GM21529 (cell line): ENCODE measurements around the gene CLIC3.

Experiments
- ATAC-seq: cut with Tn5 transposase; IDR thresholded peaks from one replicate; pipeline ENCODE4 v1.9.1; 2021; ENCODE audit not compliant: unreplicated experiment

CLIC3 gene

GRCh38 chr9:136982232-136983051 is 13.9 kb downstream of the CLIC3 start, which contains the start of gene LCNL1:
Gene LCNL1 (plus strand): TSS chr9:136982993. CDS start chr9:136983587, 594 bp downstream.
- ATAC-seq = no peak

GRCh38 chr9:136981588-136982231 is 14.7 kb downstream of the CLIC3 start:
- ATAC-seq = no peak

DNA sequence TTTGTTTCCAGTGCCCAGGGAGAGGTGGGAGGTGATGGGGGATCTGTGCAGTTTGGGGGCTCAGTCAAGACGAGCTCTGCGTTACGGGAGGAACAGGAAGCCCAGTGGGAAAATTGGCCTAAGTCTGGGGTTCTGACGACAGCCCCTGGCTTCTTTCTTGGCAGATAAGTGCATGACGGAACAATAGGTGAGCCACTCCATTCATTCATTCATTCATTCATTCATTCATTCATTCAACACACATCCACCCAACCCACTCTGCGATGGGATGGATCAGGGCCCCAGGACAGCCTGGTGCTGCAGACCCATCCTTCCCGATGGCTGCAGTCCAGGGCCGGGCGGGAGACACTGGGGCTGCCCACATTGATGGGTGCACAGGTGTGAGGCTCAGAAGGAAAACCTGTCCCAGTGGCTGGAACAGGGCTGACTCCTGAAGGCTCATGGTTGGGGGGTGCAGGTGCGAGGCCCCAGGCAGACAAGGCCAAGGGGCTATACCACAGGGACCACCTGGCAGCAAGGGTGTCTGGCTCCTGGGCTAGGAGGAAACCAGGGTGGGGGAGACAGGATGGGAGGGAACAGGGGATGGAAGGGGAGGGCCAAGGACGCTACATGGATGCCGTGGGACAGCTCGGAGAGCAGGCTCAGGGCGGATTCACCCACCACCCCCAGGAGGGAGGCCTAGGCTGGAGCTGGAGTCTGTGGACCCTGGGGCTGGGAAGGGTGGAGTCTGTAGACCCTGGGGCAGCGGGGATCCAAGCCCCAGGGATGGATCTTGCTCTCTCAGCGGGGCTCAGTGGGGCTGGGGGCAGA is 15.5 kb downstream of the CLIC3 start:
- no peak for ATAC-seq

GRCh38 chr9:136979769-136980587 is 16.4 kb downstream of the CLIC3 start:
- ATAC-seq = no peak

GRCh38 chr9:136978865-136979544 is 17.4 kb downstream of the CLIC3 start:
- no peak for ATAC-seq

DNA sequence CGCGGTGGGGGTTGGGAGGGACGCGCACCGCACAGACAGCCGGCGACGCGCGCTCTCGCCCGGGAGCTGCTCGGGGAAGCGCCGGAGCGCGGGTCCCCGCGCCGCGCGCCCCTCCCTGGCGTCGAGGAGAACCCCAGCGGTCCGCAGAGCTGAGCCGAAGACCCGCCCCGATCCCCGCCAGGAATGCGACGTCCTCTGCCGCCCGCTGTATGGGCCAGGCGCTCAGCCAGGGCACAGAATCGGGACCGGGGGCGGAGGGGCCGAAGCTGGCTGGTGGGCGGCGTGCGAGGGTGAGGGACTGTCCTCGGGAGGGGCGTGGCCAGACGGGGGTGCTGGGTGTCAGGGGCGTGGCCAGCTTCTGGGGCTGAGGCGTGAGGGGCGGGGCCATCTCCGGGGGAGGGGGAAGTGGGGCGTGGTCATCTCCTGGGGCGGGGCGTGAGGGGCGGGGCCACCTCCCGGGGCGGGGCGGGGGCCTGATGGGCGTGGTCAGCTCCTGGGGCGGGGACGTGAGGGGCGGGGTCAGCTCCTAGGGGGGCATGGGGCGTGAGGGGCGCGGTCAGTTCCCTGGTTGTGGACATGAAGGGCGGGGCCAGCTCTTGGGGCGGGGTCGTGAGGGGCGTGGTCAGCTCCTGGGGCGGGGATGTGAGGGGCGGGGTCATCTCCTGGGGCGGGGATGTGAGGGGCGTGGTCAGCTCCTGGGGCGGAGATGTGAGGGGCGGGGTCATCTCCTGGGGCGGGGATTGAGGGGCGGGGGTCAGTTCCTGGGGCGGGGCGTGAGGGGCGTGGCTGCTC is 18.1 kb downstream of the CLIC3 start:
- ATAC-seq = no peak

GRCh38 chr9:136977649-136978072 is 18.7 kb downstream of the CLIC3 start:
- no peak for ATAC-seq

GRCh38 chr9:136977223-136977622 is 19.1 kb downstream of the CLIC3 start, which contains the start of gene PTGDS:
Gene PTGDS (plus strand): TSS chr9:136977504. CDS start chr9:136977579, 75 bp downstream.
- no peak for ATAC-seq

DNA sequence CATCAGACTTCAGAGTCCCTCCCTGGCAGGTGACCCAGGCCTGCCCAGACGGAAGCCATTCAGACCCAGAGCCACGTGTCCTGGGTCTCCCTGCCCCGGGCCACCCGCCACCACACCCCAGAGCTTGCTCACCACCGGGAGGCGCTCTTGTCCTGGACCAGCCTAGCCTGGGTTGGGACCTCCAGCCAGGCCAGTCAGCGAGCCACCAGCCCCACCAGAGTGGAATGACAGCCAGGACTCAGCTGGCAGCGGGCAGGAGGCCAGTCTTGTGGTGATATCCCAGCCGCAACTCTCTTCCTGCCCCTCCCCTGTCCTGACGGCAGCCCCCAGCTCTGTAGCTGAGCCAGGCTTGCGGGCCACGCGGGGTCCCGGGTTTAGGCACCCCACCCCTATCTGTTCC is 20.7 kb downstream of the CLIC3 start:
- no peak for ATAC-seq

GRCh38 chr9:136974817-136975535 is 21.4 kb downstream of the CLIC3 start:
- ATAC-seq = no peak

GRCh38 chr9:136973618-136974617 is 22.4 kb downstream of the CLIC3 start:
- no peak for ATAC-seq

DNA sequence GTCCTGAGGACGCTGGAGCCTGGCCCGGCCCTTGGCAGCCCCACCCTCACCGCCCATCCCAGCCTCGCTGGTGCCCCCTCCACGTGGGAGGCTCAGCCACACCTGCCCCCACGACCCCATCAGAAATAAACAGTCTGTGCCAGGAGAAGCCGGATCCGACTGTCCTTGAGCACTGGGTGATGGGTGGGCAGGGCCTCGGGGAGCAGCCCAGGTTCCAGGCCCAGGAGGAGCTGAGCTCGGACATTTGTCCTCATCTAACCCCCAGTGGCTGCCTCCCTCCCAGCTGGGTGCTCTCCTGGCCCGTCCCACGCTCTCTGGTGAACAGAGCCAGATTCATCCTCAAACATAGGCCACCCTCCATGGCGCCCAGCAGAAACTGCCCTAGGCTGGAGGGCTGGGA is 23.6 kb downstream of the CLIC3 start:
- no peak for ATAC-seq

DNA sequence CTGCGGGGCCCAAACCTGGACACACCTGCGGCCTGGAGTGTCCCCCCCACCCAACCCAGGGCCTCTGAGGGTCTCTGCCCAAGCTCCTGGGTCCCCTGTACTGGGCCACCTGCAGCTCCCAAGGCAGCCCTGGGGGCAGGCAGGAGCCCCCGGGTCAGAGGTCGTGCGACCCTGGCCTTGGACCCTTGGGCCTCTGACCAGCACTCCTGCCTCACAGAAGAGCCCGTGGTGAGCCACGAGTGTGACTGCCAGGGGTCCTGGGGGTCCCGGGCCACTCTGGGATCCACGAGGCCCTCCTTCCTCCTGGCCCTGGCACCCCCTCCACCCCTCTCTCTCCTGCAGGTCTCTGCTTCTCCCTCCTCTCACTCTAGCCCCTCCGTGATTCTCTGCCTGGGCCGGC is 24.0 kb downstream of the CLIC3 start:
- no peak for ATAC-seq

GRCh38 chr9:136971746-136972145 is 24.6 kb downstream of the CLIC3 start:
- ATAC-seq = no peak

DNA sequence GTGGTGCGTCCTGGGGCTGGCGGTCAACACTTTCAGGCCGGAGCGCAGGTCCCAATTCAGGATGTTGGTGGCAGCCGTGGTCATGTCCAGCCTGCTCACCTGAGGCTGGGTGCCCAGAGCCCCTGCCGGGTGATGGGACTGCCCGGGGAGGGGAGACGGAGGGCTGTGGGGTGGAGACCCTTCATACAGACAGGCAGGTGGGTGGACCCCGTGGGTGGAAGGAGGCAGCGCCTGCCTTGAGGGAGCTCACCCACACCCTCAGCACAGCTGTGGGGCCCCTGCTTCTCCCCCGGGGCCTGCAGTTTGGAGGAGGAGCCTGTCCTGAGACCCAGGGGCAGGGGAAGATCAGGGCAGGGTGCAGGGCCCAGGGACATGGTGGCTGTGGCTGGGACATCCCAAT is 26.0 kb downstream of the CLIC3 start:
- ATAC-seq = no peak

DNA sequence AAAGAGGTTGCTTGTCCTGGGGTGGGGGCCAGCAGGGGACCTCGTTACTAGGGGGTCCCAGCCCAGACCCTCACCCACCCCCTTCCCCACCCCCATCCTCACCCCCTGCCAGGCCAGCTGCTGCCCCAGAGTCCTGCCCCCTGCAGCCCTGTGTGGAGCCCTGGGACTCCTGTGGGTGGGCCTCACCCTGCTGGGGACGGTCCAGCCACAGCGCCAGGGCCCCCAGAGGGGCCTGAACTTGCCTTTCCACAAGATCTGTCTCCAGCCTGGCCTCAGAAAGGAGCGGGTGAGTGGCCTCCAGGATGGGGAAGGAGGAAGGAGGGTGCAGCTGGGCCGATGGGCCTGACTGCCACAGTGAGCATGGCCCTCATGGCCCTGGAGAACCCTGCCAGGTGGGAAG is 26.6 kb downstream of the CLIC3 start:
- no peak for ATAC-seq

- ATAC-seq = no peak
Measured at GRCh38 chr9:136969150-136969549, 27.2 kb downstream of the CLIC3 start.
